ENCODE data around the gene C1orf232. TPM values are rescaled to one million over a fixed set of nuclear protein-coding genes. Genes with fewer than 3 reads are reported as not detected.

Gene C1orf232
- total RNA-seq, 1 experiment from 2014 or later: not detected

DNA sequence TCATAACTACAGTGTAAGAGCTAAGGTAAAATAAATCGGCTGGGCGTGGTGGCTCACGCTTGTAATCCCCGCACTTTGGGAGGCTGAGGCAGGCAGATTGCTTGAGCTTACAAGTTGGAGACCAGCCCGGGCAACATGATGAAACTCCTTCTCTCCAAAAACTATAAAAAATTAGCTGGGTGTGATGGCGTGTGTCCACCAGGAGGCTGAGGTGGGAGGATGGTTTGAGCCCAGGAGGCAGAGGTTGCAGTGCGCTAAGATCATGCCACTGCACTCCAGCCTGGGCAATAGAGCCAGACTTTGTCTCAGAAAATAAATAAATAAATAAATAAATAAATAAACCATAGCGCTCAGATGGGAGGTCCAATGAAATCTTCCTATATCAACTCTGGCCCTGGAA lies 26.6 kb downstream of the C1orf232 start:
- no peak overlapping the region for H3K4me3 ChIP-seq
- no peaks in the 10 kb centered on the region for H3K36me3 ChIP-seq
- peak; percentile 20 for DNase-seq
- H3K9me3 ChIP-seq: no peaks in the 10 kb centered on the region
- H3K27me3 ChIP-seq: no peaks in the 10 kb centered on the region

DNA sequence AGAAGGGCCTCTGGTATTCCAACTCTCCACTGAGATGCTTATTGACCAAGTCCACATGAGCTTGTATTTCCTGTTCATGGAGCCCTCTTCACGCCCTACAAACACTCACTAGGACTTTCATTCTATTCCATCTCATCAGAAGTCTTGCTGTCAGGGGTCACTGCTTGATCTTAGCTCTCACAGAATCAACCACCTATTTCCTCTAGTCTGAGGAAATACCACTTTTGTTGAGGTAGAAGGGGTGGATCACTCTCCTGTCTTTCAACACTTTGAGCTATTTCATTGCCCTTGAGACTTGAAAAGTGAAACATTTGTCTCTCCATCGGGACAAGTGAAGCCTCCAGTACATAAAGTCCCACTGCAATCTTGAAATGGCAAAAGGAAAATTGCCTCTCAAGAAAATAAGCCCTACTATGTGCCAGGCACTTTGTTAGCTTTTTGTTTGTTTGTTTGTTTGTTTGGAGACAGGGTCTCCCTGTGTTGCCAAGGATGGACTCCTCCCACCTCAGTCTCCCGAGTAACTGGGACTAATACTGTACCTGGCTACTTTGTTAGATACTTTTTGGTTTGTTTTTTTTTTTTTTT lies 29.7 kb downstream of the C1orf232 start:
- DNase-seq: no peak
- no peaks in the 10 kb centered on the region for H3K36me3 ChIP-seq
- H3K4me3 ChIP-seq: no peak overlapping the region
- H3K27me3 ChIP-seq: no peaks in the 10 kb centered on the region
- 0 out of 2 replicates have a peak, but pooled peaks cover 2% of the 10 kb centered on the region for H3K9me3 ChIP-seq

DNA sequence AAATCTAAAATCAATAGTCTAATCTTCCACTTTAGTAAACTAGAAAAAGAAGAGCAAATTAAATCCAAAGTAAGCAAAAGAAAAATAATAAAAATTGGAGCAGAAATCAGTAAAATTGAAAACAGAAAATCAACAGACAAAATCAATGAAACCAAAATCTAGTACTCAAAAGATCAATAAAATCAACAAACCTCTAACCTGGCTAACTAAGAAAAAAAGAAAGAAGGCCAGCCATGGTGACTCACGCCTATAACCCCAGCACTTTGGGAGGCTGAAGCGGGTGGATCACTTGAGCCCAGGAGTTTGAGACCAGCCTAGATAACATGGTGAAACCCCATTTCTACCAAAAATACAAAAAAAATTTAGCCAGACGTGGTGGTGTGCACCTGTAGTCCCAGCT lies 34.3 kb downstream of the C1orf232 start:
- DNase-seq: no peak
- Histone ChIP-seq H3K4me3 (no peak overlapping the region), H3K9me3 (0 out of 2 replicates have a peak, but pooled peaks cover 2% of the 10 kb centered on the region), H3K36me3 (no peaks in the 10 kb centered on the region), H3K27me3 (no peaks in the 10 kb centered on the region)

DNA sequence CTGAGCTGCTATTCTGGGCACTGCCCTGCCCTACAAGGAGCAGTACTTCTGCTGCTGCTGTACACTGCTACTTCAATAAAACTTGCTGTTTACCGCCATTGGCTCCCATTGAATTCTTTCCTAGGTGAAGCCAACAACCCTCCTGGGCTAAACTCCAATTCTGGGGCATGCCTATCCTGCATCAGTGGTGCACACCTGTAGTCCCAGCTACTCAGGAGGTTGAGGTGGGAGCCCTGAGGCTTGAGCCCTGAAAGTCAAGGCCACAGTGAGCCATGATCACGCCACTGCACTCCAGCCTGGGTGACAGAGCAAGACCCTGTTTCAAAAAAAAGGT lies 36.0 kb downstream of the C1orf232 start:
- no peak overlapping the region for H3K4me3 ChIP-seq
- DNase-seq: no peak
- no peaks in the 10 kb centered on the region for H3K27me3 ChIP-seq
- H3K9me3 ChIP-seq: 0 out of 2 replicates have a peak, but pooled peaks cover 2% of the 10 kb centered on the region
- no peaks in the 10 kb centered on the region for H3K36me3 ChIP-seq

DNA sequence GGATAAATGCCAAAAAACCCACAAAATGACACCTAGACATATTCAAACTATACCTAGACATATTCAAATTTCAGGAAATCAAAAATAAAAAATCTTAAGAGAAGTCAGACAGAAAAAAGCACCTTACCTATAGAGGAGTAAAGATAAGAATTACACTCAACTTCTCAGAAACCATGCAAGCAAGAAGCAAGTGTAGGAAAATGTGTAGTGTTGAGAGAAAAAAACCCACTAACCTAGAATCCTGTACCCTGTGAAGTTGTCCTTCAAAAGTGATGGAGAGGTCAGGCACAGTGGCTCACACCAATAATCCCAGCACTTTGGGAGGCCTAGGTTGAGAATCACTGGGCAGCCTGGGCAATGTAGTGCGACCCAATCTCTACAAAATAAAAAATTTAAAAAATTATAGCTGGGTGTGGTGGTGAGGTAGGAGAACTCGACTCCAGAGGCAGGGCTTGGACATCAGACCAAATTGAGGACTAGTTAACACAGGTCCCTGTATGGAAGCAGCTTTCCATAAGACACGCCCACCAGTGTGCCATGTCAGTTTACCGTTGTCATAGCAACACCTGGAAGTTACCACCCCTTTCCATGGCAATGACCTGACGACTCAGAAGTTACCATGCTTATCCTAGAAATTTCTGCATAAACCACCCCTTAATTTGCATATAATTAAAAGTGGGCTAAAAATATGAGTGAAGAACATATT lies 36.5 kb downstream of the C1orf232 start:
- Histone ChIP-seq H3K9me3 (0 out of 2 replicates have a peak, but pooled peaks cover 2% of the 10 kb centered on the region), H3K36me3 (no peaks in the 10 kb centered on the region), H3K27me3 (no peaks in the 10 kb centered on the region), H3K4me3 (no peak overlapping the region)
- DNase-seq: no peak

DNA sequence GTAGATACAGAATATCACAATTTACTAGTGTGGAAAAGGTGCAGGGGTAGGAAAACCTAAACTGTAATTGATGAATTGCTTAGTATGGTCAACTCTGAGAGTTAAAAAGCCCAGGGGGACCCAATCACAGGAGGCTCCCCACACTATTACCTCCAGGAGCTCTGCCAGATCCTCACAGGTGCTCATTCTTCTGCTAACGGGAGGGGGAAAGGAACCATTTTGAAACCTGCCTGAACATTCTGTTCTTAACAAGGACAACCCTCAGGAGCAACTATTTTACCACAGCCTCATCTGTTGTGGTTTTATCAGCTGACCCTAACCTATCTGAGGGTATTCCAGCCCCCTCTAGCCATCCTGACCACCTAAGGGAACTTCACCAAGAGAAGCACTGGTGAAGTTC lies 38.1 kb downstream of the C1orf232 start:
- no peaks in the 10 kb centered on the region for H3K36me3 ChIP-seq
- DNase-seq: no peak
- H3K27me3 ChIP-seq: no peaks in the 10 kb centered on the region
- 0 out of 2 replicates have a peak, but pooled peaks cover 2% of the 10 kb centered on the region for H3K9me3 ChIP-seq
- no peak overlapping the region for H3K4me3 ChIP-seq

DNA sequence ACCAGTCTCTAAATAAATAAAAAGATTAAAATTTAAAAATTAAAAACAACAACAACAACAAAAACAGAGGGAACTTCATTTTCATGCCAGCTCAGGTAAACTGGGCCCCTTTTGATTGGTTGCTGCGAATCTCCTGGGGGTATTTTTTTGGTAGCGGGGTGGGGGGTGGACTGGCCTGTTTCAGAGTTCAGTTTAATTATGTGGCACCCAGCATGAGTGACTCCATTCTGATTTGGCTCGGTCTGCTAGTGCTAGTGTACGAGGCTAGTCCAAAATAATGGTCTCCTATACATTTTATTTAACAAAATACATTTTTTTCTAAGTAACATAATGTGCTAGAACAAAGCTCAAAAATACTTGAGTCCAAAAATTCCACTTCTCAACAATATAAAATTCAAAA lies 39.0 kb downstream of the C1orf232 start:
- H3K9me3 ChIP-seq: no peaks in the 10 kb centered on the region
- DNase-seq: no peak
- no peak overlapping the region for H3K4me3 ChIP-seq
- H3K27me3 ChIP-seq: no peaks in the 10 kb centered on the region
- no peaks in the 10 kb centered on the region for H3K36me3 ChIP-seq

DNA sequence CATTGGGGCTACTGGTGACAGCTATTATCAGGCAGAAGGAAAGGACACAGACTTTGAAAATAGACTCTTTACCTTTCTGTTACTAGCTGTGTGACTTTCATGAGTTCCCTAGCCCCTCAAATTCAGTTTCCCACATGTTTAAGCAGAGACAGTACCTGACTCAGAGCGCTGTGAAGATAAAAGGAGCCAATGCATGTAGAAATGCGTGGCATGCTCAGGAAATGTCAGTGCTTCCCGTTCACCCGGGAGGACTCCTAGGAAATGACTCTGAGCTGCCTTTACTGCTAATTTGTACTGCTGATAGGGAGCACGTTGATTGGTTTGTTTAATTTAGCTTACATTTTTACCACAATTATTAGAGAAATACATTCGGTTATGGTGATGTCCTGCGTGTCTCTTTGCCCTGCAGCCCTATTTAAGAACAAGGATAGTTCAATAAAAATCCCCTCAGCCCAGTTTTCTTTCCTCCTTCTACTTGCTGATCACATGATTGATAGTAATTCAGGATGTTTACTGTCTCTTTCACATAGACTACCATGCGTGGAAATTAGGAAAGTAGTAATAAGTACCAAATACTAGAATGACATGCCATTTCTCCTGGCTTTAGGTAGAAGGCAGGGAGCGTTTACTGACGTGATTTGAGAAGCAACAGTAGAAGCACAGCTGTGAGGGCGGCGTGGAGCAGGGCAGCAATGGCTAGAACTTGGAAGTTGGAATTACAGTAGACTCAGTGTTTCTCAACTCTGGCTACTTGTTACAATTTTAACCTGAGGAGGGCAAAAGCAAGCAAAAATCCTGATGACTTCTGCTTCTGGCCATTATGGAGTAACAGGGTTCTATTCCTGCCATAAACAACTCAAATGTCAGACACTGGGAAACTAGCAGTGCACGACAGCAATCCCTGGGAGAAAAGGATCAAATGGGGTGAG lies 41.3 kb downstream of the C1orf232 start:
- H3K4me3 ChIP-seq: no peak overlapping the region
- no peak for DNase-seq
- no peaks in the 10 kb centered on the region for H3K36me3 ChIP-seq
- no peaks in the 10 kb centered on the region for H3K9me3 ChIP-seq
- no peaks in the 10 kb centered on the region for H3K27me3 ChIP-seq

DNA sequence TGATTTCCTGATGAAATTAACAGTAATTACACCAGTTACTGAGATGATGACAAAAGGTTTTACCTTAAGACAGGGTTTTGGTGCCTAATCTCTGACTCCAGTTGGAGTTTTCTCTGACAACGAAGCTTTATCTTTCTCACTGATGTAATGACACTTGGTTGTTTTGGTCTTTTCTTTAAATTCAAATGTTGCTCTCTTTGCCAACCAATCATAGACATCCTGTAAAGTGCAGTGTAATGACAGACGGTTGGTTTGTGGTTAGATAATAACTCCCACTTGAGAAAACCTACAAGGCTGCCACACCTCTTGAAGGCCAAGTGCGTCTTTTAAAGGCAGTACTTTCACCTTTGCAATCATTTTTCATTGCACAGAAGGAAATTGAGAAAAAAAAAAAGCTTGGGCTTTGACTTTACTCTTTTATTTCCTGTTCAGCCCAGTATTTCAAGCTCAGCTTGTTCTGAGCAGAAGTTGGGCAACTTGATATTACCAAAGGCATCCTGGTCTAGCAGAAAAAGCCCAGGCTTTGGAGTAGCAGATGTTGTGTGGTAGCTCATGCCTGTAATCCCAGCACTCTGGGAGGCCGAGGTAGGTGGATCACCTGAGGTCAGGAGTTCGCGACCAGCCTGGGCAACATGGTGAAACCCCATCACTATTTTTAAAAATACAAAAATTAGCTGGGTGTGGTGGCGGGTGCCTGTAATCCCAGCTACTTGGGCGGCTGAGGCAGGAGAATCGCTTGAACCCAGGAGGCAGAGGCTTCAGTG lies 42.3 kb downstream of the C1orf232 start:
- no peaks in the 10 kb centered on the region for H3K9me3 ChIP-seq
- no peaks in the 10 kb centered on the region; the same call in 1 of the 2 replicates for H3K36me3 ChIP-seq
- no peak for DNase-seq
- no peak overlapping the region for H3K4me3 ChIP-seq
- no peaks in the 10 kb centered on the region for H3K27me3 ChIP-seq

DNA sequence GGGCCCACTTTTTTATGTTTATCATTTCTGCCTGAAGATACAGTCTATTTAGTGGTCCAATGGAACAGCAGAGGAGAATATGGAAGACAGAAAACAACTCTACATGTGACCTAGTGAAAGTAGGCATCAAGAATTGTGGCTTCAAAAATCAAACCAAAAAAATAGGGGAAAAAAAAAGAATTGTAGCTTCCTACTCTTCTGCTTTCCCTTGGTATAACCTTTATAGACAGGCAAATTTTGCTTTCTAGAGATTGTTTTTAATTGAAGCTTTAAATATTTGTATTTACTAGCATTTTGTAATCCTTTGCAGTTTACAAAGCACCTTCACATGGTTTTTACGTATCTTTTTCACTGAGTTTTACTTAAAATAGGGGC lies 42.8 kb downstream of the C1orf232 start:
- no peaks in the 10 kb centered on the region for H3K9me3 ChIP-seq
- no peaks in the 10 kb centered on the region for H3K27me3 ChIP-seq
- no peaks in the 10 kb centered on the region; the same call in 1 of the 2 replicates for H3K36me3 ChIP-seq
- H3K4me3 ChIP-seq: no peak overlapping the region
- DNase-seq: no peak

DNA sequence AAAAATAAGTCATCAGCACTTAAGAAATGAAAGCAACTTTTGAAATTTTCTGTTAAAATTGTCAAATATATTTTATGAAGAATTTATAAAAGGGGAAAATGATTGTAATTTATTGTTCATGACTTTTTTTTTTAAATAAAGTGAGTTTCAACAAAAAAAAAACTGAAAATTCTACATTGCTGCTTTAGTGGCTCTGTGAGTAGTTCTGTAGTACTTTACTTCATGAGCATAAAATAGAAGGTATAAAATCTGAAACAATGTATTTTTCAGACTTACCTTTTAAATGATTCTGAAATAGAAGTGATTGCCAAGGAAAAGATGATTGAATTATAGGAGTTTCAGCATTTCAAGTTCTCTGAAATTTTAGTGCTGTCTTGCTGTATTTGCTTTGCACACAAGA lies 43.4 kb downstream of the C1orf232 start:
- Histone ChIP-seq H3K36me3 (no peaks in the 10 kb centered on the region; the same call in 1 of the 2 replicates), H3K4me3 (no peak overlapping the region), H3K9me3 (no peaks in the 10 kb centered on the region), H3K27me3 (no peaks in the 10 kb centered on the region)
- no peak for DNase-seq

DNA sequence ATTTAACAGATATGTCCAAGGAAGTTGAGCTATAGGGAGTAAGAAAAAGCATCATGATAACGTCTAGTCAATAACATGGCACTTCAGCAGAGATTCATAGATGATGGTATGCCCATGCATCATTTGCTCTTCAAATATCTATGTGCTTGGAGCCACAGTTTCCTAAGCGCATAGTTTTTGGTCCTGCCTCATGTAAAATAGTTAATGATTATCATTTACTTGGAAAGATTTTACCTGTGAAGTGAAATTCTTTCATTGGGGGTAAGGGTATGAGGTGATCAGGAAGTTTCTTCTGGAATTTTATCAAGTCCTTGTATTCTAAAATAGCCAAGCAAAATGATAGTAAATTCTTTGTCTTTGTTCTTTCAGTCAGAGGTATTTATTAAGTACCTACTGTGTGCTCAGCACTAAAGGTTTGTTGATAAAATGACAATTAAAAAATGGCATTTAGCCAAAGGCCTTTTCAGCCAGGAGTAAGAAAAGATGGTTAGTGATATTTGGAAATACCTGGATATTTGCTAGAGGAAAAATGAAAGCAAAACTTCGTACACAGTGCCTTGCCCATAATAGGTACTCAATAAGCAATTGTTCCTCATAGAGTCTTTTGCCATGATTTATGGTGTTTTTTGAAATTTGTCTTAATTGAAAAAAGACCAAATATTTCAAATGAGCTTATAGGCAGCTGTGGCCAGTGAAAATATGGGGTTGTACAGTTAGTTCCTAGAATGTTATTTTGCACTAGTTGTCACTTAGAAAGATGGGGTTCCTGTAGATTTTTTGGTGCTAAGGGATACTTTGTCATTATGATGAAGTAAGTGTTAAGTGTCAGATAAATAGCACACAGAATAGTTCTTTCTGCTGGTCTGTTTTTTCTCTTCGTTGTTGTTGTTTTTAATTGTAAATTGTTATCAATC lies 44.1 kb downstream of the C1orf232 start:
- H3K27me3 ChIP-seq: no peaks in the 10 kb centered on the region
- no peak for DNase-seq
- H3K9me3 ChIP-seq: no peaks in the 10 kb centered on the region
- no peaks in the 10 kb centered on the region; the same call in 1 of the 2 replicates for H3K36me3 ChIP-seq
- H3K4me3 ChIP-seq: no peak overlapping the region

DNA sequence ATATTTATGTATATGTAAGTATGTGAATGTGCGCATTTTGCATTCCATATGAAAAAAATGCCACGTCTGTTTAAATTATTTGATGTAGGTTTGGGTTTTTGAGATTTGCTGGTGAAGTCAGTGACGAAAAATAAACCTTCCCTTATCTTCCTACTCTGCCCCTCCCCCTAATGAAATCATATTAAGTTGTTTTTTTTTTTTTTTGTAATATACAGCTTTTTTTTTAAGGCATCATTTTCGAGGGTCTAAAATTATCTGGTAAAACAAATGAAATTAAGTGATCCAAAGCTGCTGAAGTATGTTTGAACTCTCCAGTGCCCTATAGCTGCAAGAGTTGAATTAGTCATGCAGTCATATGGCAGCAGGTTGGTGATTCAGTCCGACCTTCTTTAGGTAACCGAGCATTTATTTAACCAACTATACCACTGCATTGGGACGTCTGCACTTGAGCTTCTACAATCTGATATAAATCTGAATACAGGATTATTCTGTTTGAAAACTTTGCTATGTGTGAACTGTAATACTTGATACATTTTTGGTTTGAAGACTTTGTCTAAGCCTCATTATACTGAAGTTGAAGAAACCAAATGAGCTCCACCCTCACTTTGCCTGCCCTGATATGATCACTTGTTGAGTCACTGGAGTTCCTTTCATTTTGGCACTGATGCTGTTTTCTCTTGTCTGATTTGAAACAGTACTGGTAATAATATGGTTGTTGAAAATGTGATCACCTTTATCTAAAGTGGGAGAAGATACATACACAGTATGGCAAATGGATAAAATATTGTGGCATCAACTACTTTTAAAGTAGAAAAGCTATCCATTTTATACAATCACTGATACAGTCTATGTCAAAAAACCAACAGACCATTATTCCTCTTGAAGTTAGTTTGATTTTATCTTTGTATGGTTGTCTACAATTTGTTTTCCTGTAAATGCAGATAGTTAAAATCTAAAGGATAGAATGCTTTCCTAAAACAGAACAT lies 45.5 kb downstream of the C1orf232 start:
- no peaks in the 10 kb centered on the region for H3K27me3 ChIP-seq
- H3K36me3 ChIP-seq: peaks cover 7% of the 10 kb centered on the region
- DNase-seq: peak; percentile 16
- H3K9me3 ChIP-seq: no peaks in the 10 kb centered on the region
- H3K4me3 ChIP-seq: no peak overlapping the region

DNA sequence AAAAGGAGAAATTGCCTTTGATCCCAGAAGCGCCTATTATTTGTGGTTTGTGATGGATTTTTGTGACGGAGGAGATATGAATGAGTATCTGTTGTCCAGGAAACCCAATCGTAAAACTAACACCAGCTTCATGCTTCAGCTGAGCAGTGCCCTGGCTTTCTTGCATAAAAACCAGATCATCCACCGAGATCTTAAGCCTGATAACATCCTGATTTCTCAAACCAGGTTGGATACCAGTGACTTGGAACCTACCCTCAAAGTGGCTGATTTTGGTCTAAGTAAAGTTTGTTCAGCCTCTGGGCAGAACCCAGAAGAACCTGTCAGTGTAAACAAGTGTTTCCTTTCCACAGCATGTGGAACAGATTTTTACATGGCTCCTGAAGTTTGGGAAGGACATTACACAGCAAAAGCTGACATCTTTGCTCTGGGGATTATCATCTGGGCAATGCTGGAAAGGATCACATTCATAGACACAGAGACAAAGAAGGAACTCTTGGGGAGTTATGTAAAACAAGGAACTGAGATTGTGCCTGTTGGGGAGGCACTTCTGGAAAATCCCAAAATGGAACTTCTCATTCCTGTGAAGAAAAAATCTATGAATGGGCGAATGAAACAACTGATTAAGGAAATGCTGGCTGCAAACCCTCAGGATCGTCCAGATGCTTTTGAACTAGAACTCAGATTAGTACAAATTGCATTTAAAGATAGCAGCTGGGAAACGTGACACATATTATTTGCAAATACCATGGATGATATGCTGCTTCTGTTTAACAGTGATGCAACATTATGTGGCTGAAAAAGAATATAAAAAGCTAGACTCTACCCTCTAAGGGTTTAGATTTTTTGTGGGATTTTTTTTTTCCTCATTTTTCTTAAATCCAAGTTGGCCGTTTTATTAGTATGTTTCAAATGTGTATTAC lies 46.6 kb downstream of the C1orf232 start:
- Histone ChIP-seq H3K9me3 (no peaks in the 10 kb centered on the region), H3K36me3 (peaks cover 7% of the 10 kb centered on the region), H3K4me3 (no peak overlapping the region), H3K27me3 (no peaks in the 10 kb centered on the region)
- no peak for DNase-seq

All from MG63 (cell line).